Measurements from ENCODE around the gene BMS1. TPM values are rescaled to one million over a fixed set of nuclear protein-coding genes. Genes with fewer than 3 reads are reported as not detected.

BMS1 gene
- total RNA-seq, 1 experiment from 2014 or later = 40.0 TPM

- TF ChIP-seq, protein P1, sequence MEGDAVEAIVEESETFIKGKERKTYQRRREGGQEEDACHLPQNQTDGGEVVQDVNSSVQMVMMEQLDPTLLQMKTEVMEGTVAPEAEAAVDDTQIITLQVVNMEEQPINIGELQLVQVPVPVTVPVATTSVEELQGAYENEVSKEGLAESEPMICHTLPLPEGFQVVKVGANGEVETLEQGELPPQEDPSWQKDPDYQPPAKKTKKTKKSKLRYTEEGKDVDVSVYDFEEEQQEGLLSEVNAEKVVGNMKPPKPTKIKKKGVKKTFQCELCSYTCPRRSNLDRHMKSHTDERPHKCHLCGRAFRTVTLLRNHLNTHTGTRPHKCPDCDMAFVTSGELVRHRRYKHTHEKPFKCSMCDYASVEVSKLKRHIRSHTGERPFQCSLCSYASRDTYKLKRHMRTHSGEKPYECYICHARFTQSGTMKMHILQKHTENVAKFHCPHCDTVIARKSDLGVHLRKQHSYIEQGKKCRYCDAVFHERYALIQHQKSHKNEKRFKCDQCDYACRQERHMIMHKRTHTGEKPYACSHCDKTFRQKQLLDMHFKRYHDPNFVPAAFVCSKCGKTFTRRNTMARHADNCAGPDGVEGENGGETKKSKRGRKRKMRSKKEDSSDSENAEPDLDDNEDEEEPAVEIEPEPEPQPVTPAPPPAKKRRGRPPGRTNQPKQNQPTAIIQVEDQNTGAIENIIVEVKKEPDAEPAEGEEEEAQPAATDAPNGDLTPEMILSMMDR (IDR thresholded peaks at IDR 0.05 in 2 of 3, conservative IDR thresholded peaks at IDR 0.05 in 1 of 3; ENCODE audit: borderline replicate concordance in 1 of 3, insufficient read depth in 1 of 3, low read depth in 2 of 3, low read length in 2 of 3) = no peak
- TF ChIP-seq, protein P2, sequence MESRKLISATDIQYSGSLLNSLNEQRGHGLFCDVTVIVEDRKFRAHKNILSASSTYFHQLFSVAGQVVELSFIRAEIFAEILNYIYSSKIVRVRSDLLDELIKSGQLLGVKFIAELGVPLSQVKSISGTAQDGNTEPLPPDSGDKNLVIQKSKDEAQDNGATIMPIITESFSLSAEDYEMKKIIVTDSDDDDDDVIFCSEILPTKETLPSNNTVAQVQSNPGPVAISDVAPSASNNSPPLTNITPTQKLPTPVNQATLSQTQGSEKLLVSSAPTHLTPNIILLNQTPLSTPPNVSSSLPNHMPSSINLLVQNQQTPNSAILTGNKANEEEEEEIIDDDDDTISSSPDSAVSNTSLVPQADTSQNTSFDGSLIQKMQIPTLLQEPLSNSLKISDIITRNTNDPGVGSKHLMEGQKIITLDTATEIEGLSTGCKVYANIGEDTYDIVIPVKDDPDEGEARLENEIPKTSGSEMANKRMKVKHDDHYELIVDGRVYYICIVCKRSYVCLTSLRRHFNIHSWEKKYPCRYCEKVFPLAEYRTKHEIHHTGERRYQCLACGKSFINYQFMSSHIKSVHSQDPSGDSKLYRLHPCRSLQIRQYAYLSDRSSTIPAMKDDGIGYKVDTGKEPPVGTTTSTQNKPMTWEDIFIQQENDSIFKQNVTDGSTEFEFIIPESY (IDR thresholded peaks at IDR 0.05; ENCODE audit: extremely low read depth, insufficient replicate concordance, low read length) = no peak
Measured at GRCh38 chr10:42880255-42880620, 97.6 kb downstream of the BMS1 start (continued).

GRCh38 chr10:42882597-42882996, 100.0 kb downstream of the BMS1 start:
- ATAC-seq = no peak
- 0 out of 2 replicates have a peak, but pooled peaks have one; percentile 30 for TF ChIP-seq CBX3 (IDR thresholded peaks at IDR 0.05; ENCODE audit: low read depth)
- no peak for TF ChIP-seq ZFX (IDR thresholded peaks at IDR 0.05)
- DNase-seq (ENCODE audit: low read depth, low spot score) = no peak
- Histone ChIP-seq H3K4me3 (replicated peaks in 1 of 2; ENCODE audit: low read depth in 1 of 2, low read length in 2 of 2) (no peak overlapping the region), H2AFZ (ENCODE audit: low read depth, low read length, poor library complexity, severe bottlenecking) (no peak overlapping the region), H3K9ac (ENCODE audit: low read length) (no peak overlapping the region), H3K9me3 (ENCODE audit: control insufficient read depth in 1 of 2, insufficient read depth in 1 of 2, low read depth in 1 of 2, low read length in 2 of 2) (no peaks in the 10 kb centered on the region; a peak in 1 of 4 replicates), H3K27me3 (ENCODE audit: insufficient read depth, low read length) (no peaks in the 10 kb centered on the region), H4K20me1 (ENCODE audit: insufficient read depth) (no peaks in the 10 kb centered on the region), H3K9me2 (ENCODE audit: insufficient read depth) (no peaks in the 10 kb centered on the region), H3K79me2 (ENCODE audit: insufficient read depth, low read length) (no peaks in the 10 kb centered on the region), H3K36me3 (ENCODE audit: control insufficient read depth in 1 of 2, insufficient read depth in 2 of 2, low read length in 2 of 2) (no peaks in the 10 kb centered on the region), H3K4me2 (ENCODE audit: low read length) (no peak overlapping the region), H3K27ac (ENCODE audit: low read depth, low read length) (no peak overlapping the region), H3K4me1 (ENCODE audit: control insufficient read depth in 1 of 2, insufficient read depth in 2 of 2, low read length in 2 of 2) (no peaks in the 10 kb centered on the region)
- ChIA-PET RAD21 (ENCODE audit: low non-redundant PET in 1 of 2, low total read pairs in 2 of 2, uncharacterized antibody in 2 of 2, unreplicated experiment in 2 of 2) (no interaction called here), CTCF (no interaction called here), POLR2A (no interaction called here)
- BruUV-seq (replicated peaks) = no TSS peak
- intact Hi-C loops (cut with micrococcal nuclease) = no loop called here

Other genes starting within 250 kb of the BMS1 start
- gene ZNF33B, start 144.2 kb upstream of the BMS1 start, total RNA-seq (2021; ENCODE audit: unreplicated experiment) = 21.1 TPM